Stomach (tissue), 9 donors: ENCODE results near the gene CDK19. TPM values are rescaled to one million over a fixed set of nuclear protein-coding genes. Genes with fewer than 3 reads are reported as not detected.

Source experiments
- DNase-seq, 2 donors: peaks; one replicate each; pipeline versions ENCODE4 v3.0.0 to v3.0.0-alpha.2; 2013 to 2019
- H3K27ac ChIP-seq, 5 donors: fragments of 200-600 bp in 4 of 5; sonication (generic) in 4 of 5; one replicate each; pipeline ENCODE4 v1.5.1; 2013 to 2019; ENCODE audit warnings: mild to moderate bottlenecking in 1 of 5, moderate library complexity in 1 of 5
- H3K27me3 ChIP-seq, 3 donors: fragments of 200-600 bp; sonication (generic); one replicate each; pipeline ENCODE4 v1.5.1; 2017 to 2019; ENCODE audit warnings: mixed run types in 1 of 3
- H3K36me3 ChIP-seq, 4 donors: fragments of 200-600 bp; sonication (generic); 1 replicate in 3 of 4; 2 replicates in 1 of 4; pipeline ENCODE4 v1.5.1; 2016 to 2019
- H3K4me1 ChIP-seq, 4 donors: fragments of 200-600 bp; sonication (generic); one replicate each; pipeline ENCODE4 v1.5.1; 2016 to 2019
- H3K4me3 ChIP-seq, 4 donors: fragments of 200-600 bp; sonication (generic) in 3 of 4; one replicate each; pipeline ENCODE4 v1.5.1; 2016 to 2019; ENCODE audit warnings: mild to moderate bottlenecking in 1 of 4
- H3K9me3 ChIP-seq, 4 donors: fragments of 200-600 bp; sonication (generic); one replicate each; pipeline ENCODE4 v1.5.1; 2016 to 2019
- EP300 ChIP-seq: sonication (generic); formaldehyde crosslinking; IDR thresholded peaks from one replicate; pipeline ENCODE4 v1.6.1; 2017; ENCODE audit warnings: antibody characterized with exemption
- POLR2A ChIP-seq, 4 donors: fragments of 450-650 bp; IDR thresholded peaks; one replicate each; pipeline ENCODE4 v1.6.1; 2016; ENCODE audit warnings: antibody characterized with exemption in 4 of 4, control low read depth in 2 of 4, mild to moderate bottlenecking in 1 of 4, moderate library complexity in 1 of 4
- POLR2AphosphoS5 ChIP-seq, 3 donors: sonication (generic); formaldehyde crosslinking; IDR thresholded peaks; one replicate each; pipeline ENCODE4 v1.6.1; 2016; ENCODE audit warnings: antibody characterized with exemption in 3 of 3
- WGBS, 5 donors: extraction: QIAGEN DNeasy Blood & Tissue Kit in 3 of 5; methylation state at CpG; one replicate each; pipeline versions ENCODE4 v1.1.5 to v1.1.7; 2013 to 2018; 5-methylcytosine and 5-hydroxymethylcytosine counted together
- intact Hi-C: fragments of 100-400 bp; cut with DNase I; formaldehyde crosslinking; loops from one replicate; pipeline ENCODE4 v1.15.1; 2023; ENCODE audit warnings: low total_unique reads
- polyA plus RNA-seq, 3 donors: library from polyadenylated mRNA; stranded (reverse); fragments of 200-250 nt; gene quantifications; one replicate each; pipeline ENCODE4 v1.2.3, GENCODE V29; 2013
- small RNA-seq, 4 donors: library from RNA; depleted of rRNA; stranded (forward); fragments of <200 nt; gene quantifications; one replicate each; pipeline ENCODE3, GENCODE V24; 2016
- total RNA-seq, 5 donors: library from RNA; depleted of rRNA; stranded (reverse); fragments of >200 nt; gene quantifications; one replicate each; pipeline versions ENCODE4 v1.1.0 to v1.2.3, GENCODE V29; 2014 to 2016
- TF ChIP-seq, protein P1 (sequence below), 7 experiments: fragments of 450-650 bp in 4 of 7; fragments of 200-600 bp in 3 of 7; sonication (generic) in 3 of 7; IDR thresholded peaks; one replicate each; pipeline ENCODE4 v1.5.1; 2016 to 2019; ENCODE audit warnings: antibody characterized with exemption in 7 of 7, control low read depth in 2 of 7, mild to moderate bottlenecking in 1 of 7
- donor health status: healthy with polysubstance abuse.
- donor health status: Bipolar disorder and iron deficiency.
- donor health status: healthy.

CDK19 gene
- total and polyA plus RNA-seq, 8 donors: 5.4 to 23.5 (median 7.5) TPM

GRCh38 chr6:110560239-110561007 lies 254.8 kb downstream of the CDK19 start:
- no peaks in the 10 kb centered on the region for H3K36me3 ChIP-seq
- H3K27ac ChIP-seq: no peak overlapping the region
- no peaks in the 10 kb centered on the region for H3K27me3 ChIP-seq
- TF ChIP-seq, protein P1, sequence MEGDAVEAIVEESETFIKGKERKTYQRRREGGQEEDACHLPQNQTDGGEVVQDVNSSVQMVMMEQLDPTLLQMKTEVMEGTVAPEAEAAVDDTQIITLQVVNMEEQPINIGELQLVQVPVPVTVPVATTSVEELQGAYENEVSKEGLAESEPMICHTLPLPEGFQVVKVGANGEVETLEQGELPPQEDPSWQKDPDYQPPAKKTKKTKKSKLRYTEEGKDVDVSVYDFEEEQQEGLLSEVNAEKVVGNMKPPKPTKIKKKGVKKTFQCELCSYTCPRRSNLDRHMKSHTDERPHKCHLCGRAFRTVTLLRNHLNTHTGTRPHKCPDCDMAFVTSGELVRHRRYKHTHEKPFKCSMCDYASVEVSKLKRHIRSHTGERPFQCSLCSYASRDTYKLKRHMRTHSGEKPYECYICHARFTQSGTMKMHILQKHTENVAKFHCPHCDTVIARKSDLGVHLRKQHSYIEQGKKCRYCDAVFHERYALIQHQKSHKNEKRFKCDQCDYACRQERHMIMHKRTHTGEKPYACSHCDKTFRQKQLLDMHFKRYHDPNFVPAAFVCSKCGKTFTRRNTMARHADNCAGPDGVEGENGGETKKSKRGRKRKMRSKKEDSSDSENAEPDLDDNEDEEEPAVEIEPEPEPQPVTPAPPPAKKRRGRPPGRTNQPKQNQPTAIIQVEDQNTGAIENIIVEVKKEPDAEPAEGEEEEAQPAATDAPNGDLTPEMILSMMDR (IDR thresholded peaks at IDR 0.05): no peak
- TF ChIP-seq POLR2AphosphoS5 (IDR thresholded peaks at IDR 0.05) (no peak), POLR2A (IDR thresholded peaks at IDR 0.05) (no peak), EP300 (no peak)
- no peak for DNase-seq
- H3K9me3 ChIP-seq: no peaks in the 10 kb centered on the region
- no peaks in the 10 kb centered on the region for H3K4me1 ChIP-seq
- intact Hi-C loops: no loop called here
- 48 to 70% (median 61%) methylated on average over 6 of the region's 6 CpGs for WGBS, 5 donors
- H3K4me3 ChIP-seq: no peak overlapping the region

Small RNAs within 50 kb of the gene (small RNA-seq; reads per million reads assigned to genes)
- gene RNU6-1115P: 0 reads per million in 4 donors
- 0 reads per million in 4 donors for gene RNU6-957P
- gene SNORA40C: 0 reads per million in 4 donors

Other genes with a start within 250 kb of the CDK19 start
- gene AMD1, start 59.3 kb upstream of the CDK19 start, total RNA-seq: 100 to 1,000 TPM in 2 of 5 donors, 10 to 100 TPM in 2, 1 to 10 TPM in 1; 8.4 to 179 (median 57.6) TPM
- 10 to 100 TPM; 21.7 to 53.3 (median 47.5) TPM for gene AMD1, start 59.3 kb upstream of the CDK19 start, polyA plus RNA-seq
- 10 to 100 TPM in 3 of 5 donors, 1 to 10 TPM in 2; 5.5 to 68.8 (median 15.6) TPM for gene GTF3C6, start 143.2 kb upstream of the CDK19 start, total RNA-seq
- 10 to 100 TPM; 64.5 to 88.8 (median 76.4) TPM for gene GTF3C6, start 143.2 kb upstream of the CDK19 start, polyA plus RNA-seq
- gene RPF2, start 166.6 kb upstream of the CDK19 start, total RNA-seq: 10 to 100 TPM in 2 of 5 donors, 1 to 10 TPM in 2, under 1 TPM in 1; 0.89 to 21.6 (median 6.7) TPM
- 10 to 100 TPM; 22.5 to 38.8 (median 25.2) TPM for gene RPF2, start 166.6 kb upstream of the CDK19 start, polyA plus RNA-seq